DMS79 (cell line): ENCODE data around the gene CDK14.

ENCODE experiments used
- DNase-seq: peaks from one replicate; lab custom pipeline; 2025; lab: John Stamatoyannopoulos, UW

CDK14 gene

GRCh38 chr7:90841759-90842429 lies 245.8 kb downstream of the CDK14 start:
- DNase-seq, result no peak

- no peak for DNase-seq
These were observed 246.3 kb downstream of the CDK14 start for GRCh38 chr7:90842430-90842788.

GRCh38 chr7:90843472-90843871 lies 247.4 kb downstream of the CDK14 start:
- DNase-seq, result no peak

- DNase-seq, result no peak
These were observed 248.3 kb downstream of the CDK14 start for GRCh38 chr7:90844421-90844820.

- DNase-seq, result no peak
These were observed 250.1 kb downstream of the CDK14 start for GRCh38 chr7:90846192-90846591.

GRCh38 chr7:90850066-90850465 lies 253.9 kb downstream of the CDK14 start:
- DNase-seq, result no peak

GRCh38 chr7:90850471-90850870 lies 254.3 kb downstream of the CDK14 start:
- DNase-seq, result no peak

GRCh38 chr7:90853205-90853604 lies 257.1 kb downstream of the CDK14 start:
- no peak for DNase-seq

GRCh38 chr7:90856351-90857070 lies 260.4 kb downstream of the CDK14 start:
- DNase-seq, result no peak

- no peak for DNase-seq
These were observed 261.5 kb downstream of the CDK14 start for GRCh38 chr7:90857603-90858002.

- DNase-seq, result no peak
These were observed 262.4 kb downstream of the CDK14 start for GRCh38 chr7:90858546-90858945.

- no peak for DNase-seq
These were observed 263.4 kb downstream of the CDK14 start for GRCh38 chr7:90859521-90859920.

GRCh38 chr7:90864088-90864487 lies 268.0 kb downstream of the CDK14 start:
- DNase-seq, result no peak

GRCh38 chr7:90869335-90869734 lies 273.2 kb downstream of the CDK14 start:
- no peak for DNase-seq

- no peak for DNase-seq
These were observed 280.6 kb downstream of the CDK14 start for GRCh38 chr7:90876701-90877100.

- DNase-seq, result no peak
These were observed 281.1 kb downstream of the CDK14 start for GRCh38 chr7:90877201-90877600.

GRCh38 chr7:90879924-90880323 lies 283.8 kb downstream of the CDK14 start:
- DNase-seq, result no peak

GRCh38 chr7:90886416-90886815 lies 290.3 kb downstream of the CDK14 start:
- DNase-seq, result no peak

GRCh38 chr7:90889210-90889609 lies 293.1 kb downstream of the CDK14 start:
- no peak for DNase-seq

- no peak for DNase-seq
These were observed 293.5 kb downstream of the CDK14 start for GRCh38 chr7:90889644-90890043.

- DNase-seq, result no peak
These were observed 295.4 kb downstream of the CDK14 start for GRCh38 chr7:90891529-90891928.

GRCh38 chr7:90892213-90892612 lies 296.1 kb downstream of the CDK14 start:
- DNase-seq, result no peak

- no peak for DNase-seq
These were observed 298.0 kb downstream of the CDK14 start for GRCh38 chr7:90894122-90894521.

- DNase-seq, result no peak
These were observed 300.3 kb downstream of the CDK14 start for GRCh38 chr7:90896458-90896857.
